GM19324 (cell line): ENCODE data around the gene CDC123.
"Not testable (repeated sequence)": the region's sequence is repeated elsewhere in the genome, so short reads cannot be mapped to it uniquely, and the experiment has no call there.

Experiments used
- ATAC-seq: cut with Tn5 transposase; IDR thresholded peaks from one replicate; pipeline ENCODE4 v1.9.1; 2021; ENCODE audit warnings: mild to moderate bottlenecking, moderate library complexity; ENCODE audit not compliant: unreplicated experiment, low FRiP score

The CDC123 gene

GRCh38 chr10:12279281-12279680, 83.3 kb downstream of the CDC123 start:
- no peak for ATAC-seq

DNA sequence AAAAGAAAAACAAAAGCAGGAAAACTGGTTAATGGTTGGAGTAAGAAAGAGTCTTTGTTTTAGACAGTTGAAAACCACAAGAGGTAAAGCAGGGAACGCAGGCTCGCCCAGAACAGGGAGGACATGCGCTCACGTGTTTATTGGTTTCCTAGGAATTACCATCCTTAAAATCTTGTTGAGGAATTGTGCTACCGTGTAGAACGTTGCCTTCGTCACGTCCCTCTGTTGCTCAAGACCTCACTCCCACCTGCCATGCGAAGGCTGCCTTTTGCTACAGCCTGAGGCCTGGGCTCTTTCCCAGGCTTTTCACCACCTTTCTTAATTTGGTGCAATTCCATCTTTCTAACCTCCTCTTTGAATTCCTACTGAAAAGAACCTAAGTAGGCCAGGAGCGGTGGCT, 91.8 kb downstream of the CDC123 start:
- no peak for ATAC-seq

DNA sequence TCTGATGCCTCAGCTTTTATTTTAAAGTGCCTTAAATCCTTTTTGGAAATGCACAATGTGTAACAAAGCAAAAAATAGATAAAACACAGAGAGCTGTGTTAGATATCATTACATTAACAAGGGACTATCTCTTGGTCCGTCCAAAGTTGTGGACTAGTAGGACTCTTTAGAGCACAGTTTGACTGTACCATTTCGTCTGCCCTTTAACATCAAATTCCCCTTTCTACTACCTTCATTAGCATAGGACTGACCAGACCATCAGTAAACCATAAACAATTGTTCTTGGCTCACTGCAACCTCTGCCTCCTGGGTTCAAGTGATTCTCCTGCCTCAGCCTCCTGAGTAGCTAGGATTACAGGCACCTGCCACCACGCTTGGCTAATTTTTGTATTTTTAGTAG, 101.8 kb downstream of the CDC123 start:
- ATAC-seq, result not testable (repeated sequence)

DNA sequence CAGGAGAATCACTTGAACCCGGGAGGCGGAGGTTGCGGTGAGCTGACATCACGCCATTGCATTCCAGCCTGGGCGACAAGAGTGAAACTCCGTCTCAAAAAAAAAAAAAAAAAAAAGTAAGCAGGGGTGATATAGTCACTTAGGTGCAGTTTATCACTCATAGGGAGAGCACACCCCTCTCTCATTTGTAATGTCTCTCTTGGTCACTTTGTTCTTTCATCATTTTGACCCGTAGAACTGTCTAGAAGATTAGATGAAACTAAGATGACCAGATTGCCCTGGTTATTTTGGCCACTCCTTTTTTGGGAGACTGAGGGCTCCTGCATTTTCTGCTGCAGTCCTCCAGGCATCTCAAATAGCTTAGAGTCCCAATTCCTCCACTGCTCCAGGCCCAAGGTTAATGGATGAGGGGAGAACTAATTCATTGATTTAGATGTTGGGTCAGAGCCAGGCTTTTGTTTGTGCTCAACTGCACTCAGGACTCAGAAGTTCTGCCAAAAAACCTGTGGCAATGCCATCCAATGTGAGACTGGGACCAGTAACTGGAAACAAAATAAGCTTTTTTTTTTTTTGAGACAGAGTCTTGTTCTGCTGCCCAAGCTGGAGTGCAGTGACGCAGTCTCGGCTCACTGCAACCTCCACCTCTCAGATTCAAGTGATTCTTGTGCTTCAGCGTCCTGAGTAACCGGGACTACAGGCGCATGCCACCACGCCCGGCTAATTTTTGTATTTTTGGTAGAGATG, 103.4 kb downstream of the CDC123 start:
- no peak for ATAC-seq
